NT2/D1 (cell line): Measurements from ENCODE around the gene RABGAP1.

Experiments used
- DNase-seq: peaks from one replicate; pipeline ENCODE4 v3.0.0-alpha.2; 2011; ENCODE audit warnings: low read depth, low spot score
- H3K27me3 ChIP-seq: 2 replicates; pipeline ENCODE4 v1.6.0; 2011; ENCODE audit warnings: mild to moderate bottlenecking; ENCODE audit not compliant: insufficient read length, insufficient read depth
- H3K36me3 ChIP-seq: 2 replicates; pipeline ENCODE4 v1.6.1; 2011; ENCODE audit warnings: mild to moderate bottlenecking, low read length, mixed read lengths; ENCODE audit not compliant: insufficient read depth, insufficient read length
- H3K4me1 ChIP-seq: 2 replicates; pipeline ENCODE4 v1.5.1; 2011; ENCODE audit not compliant: insufficient read depth, insufficient read length
- H3K4me3 ChIP-seq: 2 replicates; pipeline ENCODE4 v1.5.1; 2011; ENCODE audit warnings: low read depth; ENCODE audit not compliant: insufficient read length
- H3K9ac ChIP-seq: 2 replicates; pipeline ENCODE4 v1.6.0; 2011; ENCODE audit warnings: low read depth; ENCODE audit not compliant: insufficient read length
- H3K9me3 ChIP-seq: 2 replicates; pipeline ENCODE4 v1.5.1; 2011; ENCODE audit warnings: mild to moderate bottlenecking, low read length; ENCODE audit not compliant: insufficient read depth
- SUZ12 ChIP-seq: IDR thresholded peaks from 2 replicates; pipeline ENCODE4 v1.6.1; 2011; ENCODE audit not compliant: insufficient read length, insufficient read depth; ENCODE audit errors: extremely low read depth
- YY1 ChIP-seq: IDR thresholded peaks from 2 replicates; pipeline ENCODE4 v1.6.1; 2011; ENCODE audit not compliant: insufficient read length, insufficient read depth
- ZNF274 ChIP-seq: IDR thresholded peaks from 2 replicates; pipeline ENCODE4 v1.6.1; 2011; ENCODE audit warnings: mild to moderate bottlenecking, low read depth, low read length

RABGAP1 gene

DNA sequence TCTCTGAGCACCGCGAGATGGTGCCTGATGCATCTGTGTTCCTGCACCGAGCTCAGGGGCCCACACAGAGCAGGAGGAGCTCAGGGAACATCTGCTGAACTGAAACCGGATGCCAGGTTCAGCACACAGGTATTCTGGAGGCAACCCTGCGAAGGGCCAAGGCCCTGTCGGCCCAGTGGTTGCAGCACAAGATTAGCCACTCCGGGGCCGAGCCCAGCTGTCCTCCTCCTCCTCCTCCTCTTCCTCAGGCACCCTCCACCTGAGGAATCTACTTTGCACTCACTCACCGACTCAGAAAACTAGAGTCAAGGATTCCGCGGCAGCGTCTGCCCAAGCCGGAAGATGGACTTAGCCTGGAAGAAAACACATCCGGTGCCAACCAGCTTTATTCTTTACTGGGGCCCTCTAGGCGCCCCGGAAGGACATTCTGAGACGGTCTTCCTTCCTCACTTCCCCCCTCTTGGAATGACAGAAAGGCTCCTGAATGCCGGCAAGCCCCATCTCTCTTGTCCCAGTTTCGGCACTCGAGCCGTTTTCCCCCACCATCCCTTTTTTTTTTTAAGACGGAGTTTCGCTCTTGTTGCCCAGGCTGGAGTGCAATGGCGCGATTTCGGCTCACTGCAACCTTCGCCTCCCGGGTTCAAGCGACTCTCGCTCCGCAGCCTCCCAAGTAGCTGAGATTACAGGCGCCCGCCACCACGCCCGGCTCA, 27.7 kb upstream of the RABGAP1 start, which contains the start of gene ZBTB6:
TSS of gene ZBTB6 (minus strand) at position 360 of the 710 bp plus-strand sequence. CDS start 1,251 bp downstream, outside the sequence.
- Histone ChIP-seq H3K9ac (peak within 1 kb of the TSS; percentile 97), H3K4me3 (peak within 1 kb of the TSS; percentile 78), H3K27me3 (no peaks in the 10 kb centered on the region), H3K4me1 (no peaks in the 10 kb centered on the region), H3K9me3 (no peaks in the 10 kb centered on the region), H3K36me3 (peaks cover 27% of the 10 kb centered on the region)
- TF ChIP-seq SUZ12 (no peak), YY1 (no peak), ZNF274 (no peak)
- DNase-seq, result peak; percentile 66

DNA sequence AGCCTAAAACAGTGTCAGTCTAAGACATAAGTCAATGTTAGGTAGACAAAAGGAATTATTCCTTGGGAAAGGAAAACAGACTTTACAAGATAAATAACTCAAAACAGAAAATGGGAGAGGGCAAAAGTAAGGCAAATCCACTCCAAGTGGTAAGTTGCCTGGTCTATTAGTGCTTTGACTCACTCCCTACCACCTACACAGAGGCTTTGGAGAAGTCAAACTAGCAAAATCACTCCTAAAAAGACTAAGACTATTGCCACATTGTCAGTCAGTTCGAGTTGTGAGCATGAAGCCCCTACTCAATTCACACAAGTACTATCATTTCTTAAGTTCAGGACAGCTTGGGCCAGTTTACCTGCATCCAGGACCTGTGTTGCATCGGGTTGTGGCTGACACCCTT, 22.5 kb upstream of the RABGAP1 start:
- Histone ChIP-seq H3K36me3 (peaks cover 19% of the 10 kb centered on the region), H3K9me3 (no peaks in the 10 kb centered on the region), H3K27me3 (no peaks in the 10 kb centered on the region), H3K4me1 (no peaks in the 10 kb centered on the region), H3K4me3 (no peak overlapping the region), H3K9ac (no peak overlapping the region)
- TF ChIP-seq ZNF274 (no peak), YY1 (no peak), SUZ12 (no peak)
- DNase-seq, result no peak

GRCh38 chr9:122922713-122923112, 18.1 kb upstream of the RABGAP1 start:
- H3K36me3 ChIP-seq, result peaks cover 22% of the 10 kb centered on the region

GRCh38 chr9:122923947-122924346, 16.9 kb upstream of the RABGAP1 start:
- no peaks in the 10 kb centered on the region for H3K4me1 ChIP-seq
- H3K9ac ChIP-seq, result no peak overlapping the region
- H3K27me3 ChIP-seq, result no peaks in the 10 kb centered on the region
- no peak for TF ChIP-seq SUZ12
- TF ChIP-seq YY1, result no peak
- no peak for TF ChIP-seq ZNF274
- no peak overlapping the region for H3K4me3 ChIP-seq
- H3K9me3 ChIP-seq, result no peaks in the 10 kb centered on the region
- DNase-seq, result no peak
- peaks cover 19% of the 10 kb centered on the region for H3K36me3 ChIP-seq

More at GRCh38 chr9:122922713-122923112, 18.1 kb upstream of the RABGAP1 start:
- no peak for DNase-seq
- Histone ChIP-seq H3K4me1 (no peaks in the 10 kb centered on the region), H3K9ac (no peak overlapping the region), H3K9me3 (no peaks in the 10 kb centered on the region), H3K27me3 (no peaks in the 10 kb centered on the region), H3K4me3 (no peak overlapping the region)
- TF ChIP-seq YY1 (no peak), SUZ12 (no peak), ZNF274 (no peak)

GRCh38 chr9:122929796-122930354, 10.9 kb upstream of the RABGAP1 start:
- no peaks in the 10 kb centered on the region for H3K27me3 ChIP-seq
- no peaks in the 10 kb centered on the region for H3K4me1 ChIP-seq
- TF ChIP-seq ZNF274, result no peak
- TF ChIP-seq SUZ12, result no peak
- no peak for TF ChIP-seq YY1
- H3K36me3 ChIP-seq, result peaks cover 16% of the 10 kb centered on the region
- H3K4me3 ChIP-seq, result no peak overlapping the region
- H3K9ac ChIP-seq, result no peak overlapping the region
- no peak for DNase-seq
- H3K9me3 ChIP-seq, result no peaks in the 10 kb centered on the region

GRCh38 chr9:122930541-122931225, 10.1 kb upstream of the RABGAP1 start:
- no peak for DNase-seq

More at GRCh38 chr9:122930541-122931225, 10.1 kb upstream of the RABGAP1 start:
- Histone ChIP-seq H3K36me3 (peaks cover 15% of the 10 kb centered on the region), H3K27me3 (no peaks in the 10 kb centered on the region), H3K4me3 (peak overlapping the region; percentile 89), H3K9ac (peak overlapping the region; percentile 94), H3K4me1 (no peaks in the 10 kb centered on the region), H3K9me3 (no peaks in the 10 kb centered on the region)
- no peak for TF ChIP-seq SUZ12
